ENCODE measurements around the gene PHLDA3.
"Not testable (repeated sequence)": the region's sequence is repeated elsewhere in the genome, so short reads cannot be mapped to it uniquely, and the experiment has no call there.

DNA sequence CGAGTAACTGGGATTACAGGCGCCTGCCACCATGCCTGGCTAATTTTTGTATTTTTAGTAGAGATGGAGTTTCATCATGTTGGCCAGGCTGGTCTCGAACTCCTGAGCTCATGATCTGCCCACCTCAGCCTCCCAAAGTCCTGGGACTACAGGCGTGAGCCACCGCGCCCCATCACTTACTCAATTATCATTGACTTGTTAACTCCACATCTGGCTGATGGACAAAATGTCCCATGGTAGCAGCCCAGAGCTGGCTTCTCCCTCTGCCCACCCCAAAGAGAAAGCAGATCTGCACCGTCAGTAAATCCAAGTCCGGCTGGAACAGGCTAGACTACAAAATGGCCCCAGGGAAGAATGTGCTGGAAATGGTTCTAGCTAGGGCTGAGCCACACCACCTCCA, 3.3 kb upstream of the PHLDA3 start:
- TF ChIP-seq, protein P1, sequence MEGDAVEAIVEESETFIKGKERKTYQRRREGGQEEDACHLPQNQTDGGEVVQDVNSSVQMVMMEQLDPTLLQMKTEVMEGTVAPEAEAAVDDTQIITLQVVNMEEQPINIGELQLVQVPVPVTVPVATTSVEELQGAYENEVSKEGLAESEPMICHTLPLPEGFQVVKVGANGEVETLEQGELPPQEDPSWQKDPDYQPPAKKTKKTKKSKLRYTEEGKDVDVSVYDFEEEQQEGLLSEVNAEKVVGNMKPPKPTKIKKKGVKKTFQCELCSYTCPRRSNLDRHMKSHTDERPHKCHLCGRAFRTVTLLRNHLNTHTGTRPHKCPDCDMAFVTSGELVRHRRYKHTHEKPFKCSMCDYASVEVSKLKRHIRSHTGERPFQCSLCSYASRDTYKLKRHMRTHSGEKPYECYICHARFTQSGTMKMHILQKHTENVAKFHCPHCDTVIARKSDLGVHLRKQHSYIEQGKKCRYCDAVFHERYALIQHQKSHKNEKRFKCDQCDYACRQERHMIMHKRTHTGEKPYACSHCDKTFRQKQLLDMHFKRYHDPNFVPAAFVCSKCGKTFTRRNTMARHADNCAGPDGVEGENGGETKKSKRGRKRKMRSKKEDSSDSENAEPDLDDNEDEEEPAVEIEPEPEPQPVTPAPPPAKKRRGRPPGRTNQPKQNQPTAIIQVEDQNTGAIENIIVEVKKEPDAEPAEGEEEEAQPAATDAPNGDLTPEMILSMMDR (IDR thresholded peaks at IDR 0.05; ENCODE audit: insufficient read depth, low read length) = not testable (repeated sequence)
- not testable (repeated sequence) for TF ChIP-seq GABPA (IDR thresholded peaks at IDR 0.05; ENCODE audit: low read depth); POLR2AphosphoS5 (IDR thresholded peaks at IDR 0.05; ENCODE audit: low read depth); SPI1 (IDR thresholded peaks at IDR 0.05; ENCODE audit: borderline replicate concordance, low read depth)

Data from HL-60 (cell line).